ENCODE results near the gene DTYMK.

DTYMK gene

GRCh38 chr2:241680044-241680443 is 6.6 kb downstream of the DTYMK start:
- Histone ChIP-seq H3K36me3 (ENCODE audit: control insufficient read depth in 1 of 2, insufficient read depth in 2 of 2, low read depth in 1 of 2, low read length in 2 of 2) (peaks cover 56 to 78% of the 10 kb centered on the region in 2 experiments), H3K27ac (ENCODE audit: low read length, poor library complexity, severe bottlenecking) (peak overlapping the region; percentile 57), H4K91ac (ENCODE audit: low read length) (no peak overlapping the region), H3K23ac (ENCODE audit: low read length in 2 of 2) (no peak overlapping the region), H3K79me1 (replicated peaks; ENCODE audit: low read length, poor library complexity, severe bottlenecking) (peaks cover 27% of the 10 kb centered on the region), H3K4ac (ENCODE audit: low read depth in 1 of 2, low read length in 2 of 2) (no peak overlapping the region), H2BK120ac (ENCODE audit: low read depth, low read length) (peak overlapping the region; percentile 57), H2AFZ (ENCODE audit: low read depth, low read length) (no peak overlapping the region), H3K4me1 (ENCODE audit: control insufficient read depth, insufficient read depth, low read depth, low read length) (peaks cover 23% of the 10 kb centered on the region), H4K8ac (ENCODE audit: low read length) (no peak overlapping the region), H2BK5ac (ENCODE audit: low read depth, low read length, poor library complexity, severe bottlenecking) (no peak overlapping the region), H3K27me3 (ENCODE audit: control insufficient read depth in 1 of 2, insufficient read depth in 1 of 2, low read length in 2 of 2) (no peaks in the 10 kb centered on the region), H2AK5ac (ENCODE audit: low read length, severe bottlenecking) (peak overlapping the region; percentile 84), H3K9me3 (ENCODE audit: control insufficient read depth, low read length) (no peaks in the 10 kb centered on the region), H3K9ac (ENCODE audit: low read length) (peak overlapping the region; percentile 85), H3K18ac (ENCODE audit: low read depth in 1 of 2, low read length in 2 of 2) (peak overlapping the region in 1 of 2 experiments; percentile 11), H3K14ac (ENCODE audit: low read length in 2 of 2) (no peak overlapping the region), H3K4me3 (ENCODE audit: insufficient read depth in 1 of 2, low read depth in 1 of 2, low read length in 2 of 2) (no peak overlapping the region), H2BK15ac (ENCODE audit: low read depth, poor library complexity, severe bottlenecking) (no peak overlapping the region), H3K4me2 (ENCODE audit: low read length, poor library complexity, severe bottlenecking) (no peak overlapping the region), H2BK12ac (ENCODE audit: low read length in 2 of 2) (no peak overlapping the region)
- DNase-seq, result no peak
- WGBS, result 98% methylated on average over 12 of the region's 12 CpGs

DNA sequence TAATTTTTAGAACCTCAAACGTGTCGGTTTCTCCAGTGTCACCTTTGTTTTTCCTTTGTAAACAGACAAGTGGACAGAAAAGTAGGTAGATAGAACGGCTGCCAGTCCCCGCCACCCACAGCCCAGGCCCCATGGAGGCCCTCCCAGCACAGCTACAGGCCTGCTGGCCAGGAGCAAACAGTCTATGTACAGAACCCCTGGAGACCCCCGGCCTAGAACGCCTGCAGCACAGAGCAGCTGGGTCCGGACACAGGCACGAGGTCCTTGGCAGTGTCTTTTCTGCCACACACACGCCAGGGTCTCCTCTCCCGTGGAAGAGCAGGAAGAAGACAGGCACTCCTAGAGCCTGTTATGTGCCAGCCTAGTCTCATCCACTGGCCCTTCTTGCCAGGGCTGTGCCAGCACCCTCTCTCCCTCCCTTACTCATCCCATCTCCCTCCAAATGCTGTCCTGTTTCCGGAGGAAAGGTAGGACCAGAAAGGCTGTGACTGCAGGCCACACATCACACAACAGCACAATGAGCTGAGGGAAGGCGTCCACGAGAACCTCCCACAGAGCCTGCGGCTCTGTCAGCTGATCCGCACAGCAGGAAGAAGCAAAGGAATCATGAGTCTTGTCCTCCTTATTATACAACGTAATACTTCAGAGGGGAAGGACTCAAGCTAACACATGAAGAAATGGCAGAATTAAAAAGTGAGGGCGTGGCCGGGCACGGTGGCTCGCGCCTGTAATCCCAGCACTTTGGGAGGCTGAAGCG is 7.7 kb downstream of the DTYMK start:
- no peak for DNase-seq
- WGBS, result 87% methylated on average over 22 of the region's 22 CpGs
- no peaks in the 10 kb centered on the region for H3K27me3 ChIP-seq (ENCODE audit: control insufficient read depth in 1 of 2, insufficient read depth in 1 of 2, low read length in 2 of 2)
- no peak overlapping the region for H2BK5ac ChIP-seq (ENCODE audit: low read depth, low read length, poor library complexity, severe bottlenecking)
- H3K18ac ChIP-seq (ENCODE audit: low read depth in 1 of 2, low read length in 2 of 2), result no peak overlapping the region
- H4K8ac ChIP-seq (ENCODE audit: low read length), result no peak overlapping the region
- H3K14ac ChIP-seq (ENCODE audit: low read length in 2 of 2), result no peak overlapping the region
- H3K4ac ChIP-seq (ENCODE audit: low read depth in 1 of 2, low read length in 2 of 2), result no peak overlapping the region
- H3K4me3 ChIP-seq (ENCODE audit: insufficient read depth in 1 of 2, low read depth in 1 of 2, low read length in 2 of 2), result no peak overlapping the region
- no peak overlapping the region for H3K23ac ChIP-seq (ENCODE audit: low read length in 2 of 2)
- H2AFZ ChIP-seq (ENCODE audit: low read depth, low read length), result no peak overlapping the region
- H3K4me1 ChIP-seq (ENCODE audit: control insufficient read depth, insufficient read depth, low read depth, low read length), result peaks cover 28% of the 10 kb centered on the region
- H3K27ac ChIP-seq (ENCODE audit: low read length, poor library complexity, severe bottlenecking), result no peak overlapping the region
- peaks cover 64 to 77% of the 10 kb centered on the region in 2 experiments for H3K36me3 ChIP-seq (ENCODE audit: control insufficient read depth in 1 of 2, insufficient read depth in 2 of 2, low read depth in 1 of 2, low read length in 2 of 2)
- H2AK5ac ChIP-seq (ENCODE audit: low read length, severe bottlenecking), result peak overlapping the region; percentile 23
- H3K79me1 ChIP-seq (replicated peaks; ENCODE audit: low read length, poor library complexity, severe bottlenecking), result peaks cover 28% of the 10 kb centered on the region
- no peak overlapping the region for H3K9ac ChIP-seq (ENCODE audit: low read length)
- H2BK15ac ChIP-seq (ENCODE audit: low read depth, poor library complexity, severe bottlenecking), result no peak overlapping the region
- no peak overlapping the region for H2BK12ac ChIP-seq (ENCODE audit: low read length in 2 of 2)
- H3K9me3 ChIP-seq (ENCODE audit: control insufficient read depth, low read length), result no peaks in the 10 kb centered on the region
- no peak overlapping the region for H4K91ac ChIP-seq (ENCODE audit: low read length)
- H3K4me2 ChIP-seq (ENCODE audit: low read length, poor library complexity, severe bottlenecking), result no peak overlapping the region
- no peak overlapping the region for H2BK120ac ChIP-seq (ENCODE audit: low read depth, low read length)

GRCh38 chr2:241678307-241678706 is 8.3 kb downstream of the DTYMK start:
- H3K18ac ChIP-seq (ENCODE audit: low read depth in 1 of 2, low read length in 2 of 2), result no peak overlapping the region
- no peak overlapping the region for H2BK120ac ChIP-seq (ENCODE audit: low read depth, low read length)
- no peak overlapping the region for H2BK15ac ChIP-seq (ENCODE audit: low read depth, poor library complexity, severe bottlenecking)
- H2BK12ac ChIP-seq (ENCODE audit: low read length in 2 of 2), result no peak overlapping the region
- H3K4ac ChIP-seq (ENCODE audit: low read depth in 1 of 2, low read length in 2 of 2), result no peak overlapping the region
- H4K91ac ChIP-seq (ENCODE audit: low read length), result no peak overlapping the region
- H3K9ac ChIP-seq (ENCODE audit: low read length), result no peak overlapping the region
- H2AK5ac ChIP-seq (ENCODE audit: low read length, severe bottlenecking), result no peak overlapping the region
- no peak overlapping the region for H2BK5ac ChIP-seq (ENCODE audit: low read depth, low read length, poor library complexity, severe bottlenecking)
- no peak overlapping the region for H3K14ac ChIP-seq (ENCODE audit: low read length in 2 of 2)
- 97% methylated on average over 18 of the region's 18 CpGs for WGBS
- DNase-seq, result no peak
- H3K4me2 ChIP-seq (ENCODE audit: low read length, poor library complexity, severe bottlenecking), result no peak overlapping the region
- peaks cover 67 to 75% of the 10 kb centered on the region in 2 experiments for H3K36me3 ChIP-seq (ENCODE audit: control insufficient read depth in 1 of 2, insufficient read depth in 2 of 2, low read depth in 1 of 2, low read length in 2 of 2)
- no peak overlapping the region for H3K4me3 ChIP-seq (ENCODE audit: insufficient read depth in 1 of 2, low read depth in 1 of 2, low read length in 2 of 2)
- H4K8ac ChIP-seq (ENCODE audit: low read length), result no peak overlapping the region
- H3K79me1 ChIP-seq (replicated peaks; ENCODE audit: low read length, poor library complexity, severe bottlenecking), result peaks cover 26% of the 10 kb centered on the region
- no peak overlapping the region for H3K27ac ChIP-seq (ENCODE audit: low read length, poor library complexity, severe bottlenecking)
- H3K23ac ChIP-seq (ENCODE audit: low read length in 2 of 2), result no peak overlapping the region
- H3K9me3 ChIP-seq (ENCODE audit: control insufficient read depth, low read length), result no peaks in the 10 kb centered on the region
- no peaks in the 10 kb centered on the region for H3K27me3 ChIP-seq (ENCODE audit: control insufficient read depth in 1 of 2, insufficient read depth in 1 of 2, low read length in 2 of 2)
- H2AFZ ChIP-seq (ENCODE audit: low read depth, low read length), result no peak overlapping the region
- H3K4me1 ChIP-seq (ENCODE audit: control insufficient read depth, insufficient read depth, low read depth, low read length), result peaks cover 33% of the 10 kb centered on the region

DNA sequence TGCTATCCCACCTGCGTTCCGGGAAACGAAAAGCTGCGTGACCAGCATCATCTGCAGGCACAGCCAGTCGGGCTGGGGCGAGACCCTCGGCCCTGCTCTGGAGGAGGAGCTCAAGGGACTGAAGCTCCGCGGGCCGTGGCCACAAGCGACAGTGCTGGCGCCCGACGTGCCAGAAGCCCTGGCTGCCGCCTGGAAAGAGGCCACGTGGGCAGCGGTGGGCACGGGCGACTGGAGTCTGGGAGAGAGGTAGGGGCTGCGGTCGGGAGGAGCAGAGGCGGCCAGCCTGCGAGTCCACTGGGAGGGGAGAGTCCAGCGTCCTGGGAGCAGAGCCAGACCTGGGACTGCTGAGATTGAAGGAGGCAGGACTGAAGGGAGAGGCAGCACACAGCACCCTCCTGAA is 9.2 kb downstream of the DTYMK start:
- H2BK12ac ChIP-seq (ENCODE audit: low read length in 2 of 2), result no peak overlapping the region
- no peak overlapping the region for H4K91ac ChIP-seq (ENCODE audit: low read length)
- no peak overlapping the region for H3K23ac ChIP-seq (ENCODE audit: low read length in 2 of 2)
- H3K9ac ChIP-seq (ENCODE audit: low read length), result no peak overlapping the region
- no peak overlapping the region for H2BK120ac ChIP-seq (ENCODE audit: low read depth, low read length)
- no peak overlapping the region for H3K14ac ChIP-seq (ENCODE audit: low read length in 2 of 2)
- H3K4me3 ChIP-seq (ENCODE audit: insufficient read depth in 1 of 2, low read depth in 1 of 2, low read length in 2 of 2), result no peak overlapping the region
- DNase-seq, result no peak
- H2AFZ ChIP-seq (ENCODE audit: low read depth, low read length), result no peak overlapping the region
- H3K79me1 ChIP-seq (replicated peaks; ENCODE audit: low read length, poor library complexity, severe bottlenecking), result peaks cover 24% of the 10 kb centered on the region
- H2BK15ac ChIP-seq (ENCODE audit: low read depth, poor library complexity, severe bottlenecking), result no peak overlapping the region
- H3K36me3 ChIP-seq (ENCODE audit: control insufficient read depth in 1 of 2, insufficient read depth in 2 of 2, low read depth in 1 of 2, low read length in 2 of 2), result peaks cover 69 to 78% of the 10 kb centered on the region in 2 experiments
- no peak overlapping the region for H4K8ac ChIP-seq (ENCODE audit: low read length)
- no peaks in the 10 kb centered on the region for H3K9me3 ChIP-seq (ENCODE audit: control insufficient read depth, low read length)
- no peak overlapping the region for H3K18ac ChIP-seq (ENCODE audit: low read depth in 1 of 2, low read length in 2 of 2)
- H3K4me2 ChIP-seq (ENCODE audit: low read length, poor library complexity, severe bottlenecking), result no peak overlapping the region
- H2AK5ac ChIP-seq (ENCODE audit: low read length, severe bottlenecking), result no peak overlapping the region
- WGBS, result 94% methylated on average over 24 of the region's 24 CpGs
- H3K27ac ChIP-seq (ENCODE audit: low read length, poor library complexity, severe bottlenecking), result no peak overlapping the region
- no peak overlapping the region for H2BK5ac ChIP-seq (ENCODE audit: low read depth, low read length, poor library complexity, severe bottlenecking)
- H3K27me3 ChIP-seq (ENCODE audit: control insufficient read depth in 1 of 2, insufficient read depth in 1 of 2, low read length in 2 of 2), result no peaks in the 10 kb centered on the region
- peaks cover 33% of the 10 kb centered on the region for H3K4me1 ChIP-seq (ENCODE audit: control insufficient read depth, insufficient read depth, low read depth, low read length)
- no peak overlapping the region for H3K4ac ChIP-seq (ENCODE audit: low read depth in 1 of 2, low read length in 2 of 2)

Data from mesenchymal stem cell (in vitro differentiated cells and primary cell).